Activated CD8-positive, alpha-beta T cell treated with anti-CD3 and anti-CD28 coated beads for 36 hours (primary cell): ENCODE measurements around the gene ALDOC. TPM values are rescaled to one million over a fixed set of nuclear protein-coding genes. Genes with fewer than 3 reads are reported as not detected.

ENCODE experiments used
- ATAC-seq: fragments of 200-7000 bp; cut with Tn5 transposase; one replicate; pipeline ENCODE4 v1.10.0; 2021; ENCODE audit warnings: mild to moderate bottlenecking, moderate library complexity
- CTCF ChIA-PET: fragments of 350-600 bp; sonication (Branson Sonifier 250); formaldehyde crosslinking; loops from one replicate; lab custom pipeline; 2021; ENCODE audit warnings: antibody characterized with exemption; lab: Charles Lee
- POLR2A ChIA-PET: fragments of 350-600 bp; sonication (Branson Sonifier 250); formaldehyde crosslinking; loops from one replicate; lab custom pipeline; 2021; ENCODE audit warnings: antibody characterized with exemption; lab: Charles Lee
- DNase-seq: peaks from one replicate; pipeline ENCODE4 v3.0.0-alpha.2; 2020
- H3K27ac Mint-ChIP-seq: one replicate; pipeline ENCODE4 v1.8.0; 2021; ENCODE audit warnings: mild to moderate bottlenecking, mixed read lengths
- H3K27me3 Mint-ChIP-seq: one replicate; pipeline ENCODE4 v1.8.0; 2021; ENCODE audit warnings: mixed read lengths
- H3K36me3 Mint-ChIP-seq: one replicate; pipeline ENCODE4 v1.8.0; 2021; ENCODE audit warnings: low read depth, mixed read lengths
- H3K4me1 Mint-ChIP-seq: one replicate; pipeline ENCODE4 v1.8.0; 2021; ENCODE audit warnings: low read depth, mixed read lengths
- H3K4me3 Mint-ChIP-seq: one replicate; pipeline ENCODE4 v1.8.0; 2021; ENCODE audit warnings: mild to moderate bottlenecking, moderate library complexity, mixed read lengths
- H3K9me3 Mint-ChIP-seq: one replicate; pipeline ENCODE4 v1.8.0; 2021; ENCODE audit warnings: mixed read lengths
- CTCF ChIP-seq: fragments of 200-600 bp; IDR thresholded peaks from one replicate; pipeline ENCODE4 v1.8.0; 2022; ENCODE audit warnings: antibody characterized with exemption, mild to moderate bottlenecking
- intact Hi-C: fragments of 100-400 bp; cut with micrococcal nuclease; formaldehyde crosslinking; loops from one replicate; pipeline ENCODE4 v1.10.0; 2022
- total RNA-seq, 2 experiments: library from RNA; stranded (reverse); gene quantifications; one replicate each; pipeline ENCODE4 v1.2.3, GENCODE V29; 2021

Gene ALDOC
- total RNA-seq, 2 experiments from 2014 or later, result 142 to 146 TPM

GRCh38 chr17:28524476-28525424, 51.9 kb downstream of the ALDOC start:
- no peak for ATAC-seq
- TF ChIP-seq CTCF, result no peak
- ChIA-PET POLR2A (no interaction called here), CTCF (no interaction called here)
- Mint-ChIP-seq H3K4me1 (no peaks in the 10 kb centered on the region), H3K9me3 (no peaks in the 10 kb centered on the region), H3K4me3 (no peak overlapping the region), H3K36me3 (no peaks in the 10 kb centered on the region), H3K27me3 (no peaks in the 10 kb centered on the region), H3K27ac (no peak overlapping the region)
- no peak for DNase-seq
- intact Hi-C loops, result no loop called here

GRCh38 chr17:28523876-28524275, 52.8 kb downstream of the ALDOC start:
- TF ChIP-seq CTCF, result no peak
- H3K36me3 Mint-ChIP-seq, result no peaks in the 10 kb centered on the region
- no peak overlapping the region for H3K4me3 Mint-ChIP-seq
- H3K4me1 Mint-ChIP-seq, result no peaks in the 10 kb centered on the region
- CTCF ChIA-PET, result no interaction called here
- ATAC-seq, result no peak
- H3K9me3 Mint-ChIP-seq, result no peaks in the 10 kb centered on the region
- POLR2A ChIA-PET, result no interaction called here
- DNase-seq, result no peak
- no peaks in the 10 kb centered on the region for H3K27me3 Mint-ChIP-seq
- no peak overlapping the region for H3K27ac Mint-ChIP-seq
- intact Hi-C loops, result no loop called here

GRCh38 chr17:28523186-28523585, 53.5 kb downstream of the ALDOC start:
- Mint-ChIP-seq H3K27ac (no peak overlapping the region), H3K9me3 (no peaks in the 10 kb centered on the region), H3K4me3 (no peak overlapping the region), H3K27me3 (no peaks in the 10 kb centered on the region), H3K4me1 (no peaks in the 10 kb centered on the region), H3K36me3 (no peaks in the 10 kb centered on the region)
- ChIA-PET POLR2A (no interaction called here), CTCF (no interaction called here)
- intact Hi-C loops, result no loop called here
- ATAC-seq, result no peak
- no peak for DNase-seq
- TF ChIP-seq CTCF, result no peak

Other genes with a start within 250 kb of the ALDOC start
- gene IFT20, start 241.4 kb downstream of the ALDOC start, total RNA-seq, result 10 to 100 TPM; 16.7 to 18.8 TPM
- gene TNFAIP1, start 241.1 kb downstream of the ALDOC start, total RNA-seq, result 10 to 100 TPM; 19.5 to 20.9 TPM
- 10 to 100 TPM; 87.6 to 88.7 TPM for gene POLDIP2, start 219.4 kb downstream of the ALDOC start, total RNA-seq
- gene SEBOX, start 211.7 kb downstream of the ALDOC start, total RNA-seq, result not detected
- under 1 TPM in 1 of 2 experiments, not detected in 1; 0.11 TPM for gene VTN, start 206.6 kb downstream of the ALDOC start, total RNA-seq
- gene SARM1, start 205.2 kb downstream of the ALDOC start, total RNA-seq, result 10 to 100 TPM; 16.7 to 19.8 TPM
- 1 to 10 TPM; 2.1 to 3.1 TPM for gene SLC46A1, start 170.7 kb downstream of the ALDOC start, total RNA-seq
- not detected for gene SLC13A2, start 103.3 kb downstream of the ALDOC start, total RNA-seq
- gene FOXN1, start 70.5 kb downstream of the ALDOC start, total RNA-seq, result not detected
- gene UNC119, start 24.3 kb downstream of the ALDOC start, total RNA-seq, result 10 to 100 TPM; 43.6 to 44.8 TPM
- gene PIGS, start 5.4 kb downstream of the ALDOC start, total RNA-seq, result 10 to 100 TPM; 33.8 to 36.9 TPM
- 100 to 1,000 TPM; 140 to 141 TPM for gene SPAG5, start 22.1 kb upstream of the ALDOC start, total RNA-seq
- 10 to 100 TPM; 22.5 to 24.9 TPM for gene RSKR, start 37.3 kb upstream of the ALDOC start, total RNA-seq
- gene BLTP2, start 68.3 kb upstream of the ALDOC start, total RNA-seq, result 100 to 1,000 TPM; 137 to 140 TPM
- 10 to 100 TPM; 37.4 to 39.0 TPM for gene SDF2, start 85.0 kb upstream of the ALDOC start, total RNA-seq
- gene SUPT6H, start 85.3 kb upstream of the ALDOC start, total RNA-seq, result 10 to 100 TPM; 60.3 to 63.3 TPM
- gene PROCA1, start 135.0 kb upstream of the ALDOC start, total RNA-seq, result 1 to 10 TPM; 5.0 to 5.1 TPM
- gene RAB34, start 141.0 kb upstream of the ALDOC start, total RNA-seq, result 10 to 100 TPM in 1 of 2 experiments, 1 to 10 TPM in 1; 9.8 to 14.4 TPM
- gene RPL23A, start 143.1 kb upstream of the ALDOC start, total RNA-seq, result 1,000 to 10,000 TPM; 2,633 to 2,644 TPM
- 1 to 10 TPM; 6.5 to 8.7 TPM for gene TLCD1, start 149.3 kb upstream of the ALDOC start, total RNA-seq
- gene NEK8, start 151.9 kb upstream of the ALDOC start, total RNA-seq, result 1 to 10 TPM; 3.6 to 3.9 TPM
- gene TRAF4, start 167.1 kb upstream of the ALDOC start, total RNA-seq, result 100 to 1,000 TPM; 140 to 151 TPM